Kidney glomerular epithelial cell (primary cell): Measurements from ENCODE around the gene ID2.

Source experiments
- DNase-seq: peaks from one replicate; lab custom pipeline; 2025; lab: John Stamatoyannopoulos, UW

The ID2 gene

GRCh38 chr2:8732601-8733000, 50.7 kb downstream of the ID2 start:
- no peak for DNase-seq
